Endothelial cell of umbilical vein (primary cell): ENCODE measurements around the gene MED8. TPM values are rescaled to one million over a fixed set of nuclear protein-coding genes. Genes with fewer than 3 reads are reported as not detected.

Experiments
- BruUV-seq: library from RNA; stranded (reverse); fragments of 400-500 nt; replicated peaks from 2 replicates; lab custom pipeline; 2021; lab: Mats Ljungman, UMichigan
- CTCF ChIA-PET: fragments of 300-600, 350-600 bp; sonication (Branson Sonifier 250); formaldehyde crosslinking; loops from one replicate; lab custom pipeline; 2021; ENCODE audit warnings: antibody characterized with exemption, inconsistent platforms; lab: Charles Lee
- POLR2A ChIA-PET: fragments of 300-600, 350-600 bp; sonication (Branson Sonifier 250); formaldehyde crosslinking; loops from one replicate; lab custom pipeline; 2021; ENCODE audit warnings: antibody characterized with exemption, inconsistent platforms; lab: Charles Lee
- DNase-seq: peaks from one replicate; pipeline ENCODE4 v3.0.0-alpha.2; 2011; ENCODE audit warnings: low read depth, low spot score
- FAIRE-seq: peaks from 2 replicates; lab custom pipeline; 2011; peaks lifted over from hg19 to GRCh38; lab: Jason Lieb, UNC
- H2AFZ ChIP-seq: 2 replicates; pipeline ENCODE4 v1.6.0; 2012; ENCODE audit warnings: low read depth, low read length, control low read depth, inconsistent platforms
- H3K27ac ChIP-seq: 2 replicates; pipeline ENCODE4 v1.5.1; 2011; ENCODE audit warnings: low read depth, mild to moderate bottlenecking, control low read depth, low read length, moderate library complexity; ENCODE audit not compliant: insufficient read depth
- H3K27me3 ChIP-seq, 2 experiments: 2 replicates each; pipeline versions ENCODE4 v1.6.0 to v1.6.1; 2011; ENCODE audit warnings: low read length in 2 of 2, mixed read lengths in 1 of 2; ENCODE audit not compliant: control insufficient read depth in 2 of 2, insufficient read depth in 2 of 2
- H3K36me3 ChIP-seq, 2 experiments: 2 replicates in 1 of 2; 3 replicates in 1 of 2; pipeline ENCODE4 v1.5.1; 2011; ENCODE audit warnings: low read length in 2 of 2, mild to moderate bottlenecking in 1 of 2, moderate library complexity in 1 of 2; ENCODE audit not compliant: control insufficient read depth in 2 of 2, insufficient read depth in 2 of 2; ENCODE audit errors: extremely low read depth in 1 of 2
- H3K4me1 ChIP-seq: 3 replicates; pipeline ENCODE4 v1.5.1; 2011; ENCODE audit warnings: mild to moderate bottlenecking, low read length; ENCODE audit not compliant: control insufficient read depth, insufficient read depth; ENCODE audit errors: extremely low read depth
- H3K4me2 ChIP-seq: 2 replicates; pipeline ENCODE4 v1.6.1; 2011; ENCODE audit warnings: low read length, control low read depth, mixed read lengths; ENCODE audit not compliant: insufficient read depth
- H3K4me3 ChIP-seq, 3 experiments: fragments of 200-600 bp in 1 of 3; sonication (generic), shearing (Covaris generic) in 1 of 3; replicated peaks in 1 of 3; 2 replicates each; pipeline ENCODE4 v1.5.1; 2011 to 2016; ENCODE audit warnings: control low read depth in 3 of 3, low read length in 3 of 3, mild to moderate bottlenecking in 2 of 3, inconsistent platforms in 1 of 3, low read depth in 1 of 3, moderate library complexity in 1 of 3; ENCODE audit not compliant: insufficient read depth in 1 of 3
- H3K79me2 ChIP-seq: 2 replicates; pipeline ENCODE4 v1.6.0; 2012; ENCODE audit warnings: low read length, inconsistent platforms; ENCODE audit not compliant: control insufficient read depth, insufficient read depth
- H3K9ac ChIP-seq: replicated peaks from 2 replicates; pipeline ENCODE3; 2011; ENCODE audit warnings: low read length, control low read depth; ENCODE audit not compliant: insufficient read depth; ENCODE audit errors: extremely low read depth
- H3K9me1 ChIP-seq: replicated peaks from 3 replicates; pipeline ENCODE4 v1.6.0; 2011; ENCODE audit warnings: mild to moderate bottlenecking, low read length; ENCODE audit not compliant: control insufficient read depth, insufficient read depth; ENCODE audit errors: extremely low read depth
- H3K9me3 ChIP-seq: replicated peaks from 2 replicates; pipeline ENCODE4 v1.5.1; 2012; ENCODE audit warnings: low read length, inconsistent platforms; ENCODE audit not compliant: control insufficient read depth, insufficient read depth
- H4K20me1 ChIP-seq: replicated peaks from 2 replicates; pipeline ENCODE3; 2011; ENCODE audit warnings: mild to moderate bottlenecking, low read length; ENCODE audit not compliant: control insufficient read depth, insufficient read depth; ENCODE audit errors: extremely low read depth
- CTCF ChIP-seq, 2 donors: IDR thresholded peaks; 1 replicate in 1 of 2; 2 replicates in 1 of 2; pipeline ENCODE4 v1.5.1; 2011; ENCODE audit warnings: low read length in 2 of 2, mild to moderate bottlenecking in 2 of 2, moderate library complexity in 2 of 2, control low read depth in 1 of 2, inconsistent platforms in 1 of 2, low read depth in 1 of 2; ENCODE audit not compliant: insufficient read depth in 1 of 2; ENCODE audit errors: extremely low read depth in 1 of 2
- EZH2 ChIP-seq: IDR thresholded peaks from 2 replicates; pipeline ENCODE4 v1.6.1; 2012; ENCODE audit warnings: borderline replicate concordance, low read depth, mild to moderate bottlenecking, moderate library complexity, low read length, inconsistent platforms; ENCODE audit not compliant: severe bottlenecking
- FOS ChIP-seq: IDR thresholded peaks from 2 replicates; pipeline ENCODE4 v1.6.1; 2011; ENCODE audit warnings: mild to moderate bottlenecking, low read length, moderate library complexity, borderline replicate concordance; ENCODE audit not compliant: insufficient read depth
- POLR2A ChIP-seq: IDR thresholded peaks from 2 replicates; pipeline ENCODE4 v1.6.1; 2012; ENCODE audit warnings: low read depth, mild to moderate bottlenecking, control low read depth, low read length
- dilution Hi-C: fragments of 300-500 bp; cut with MboI; formaldehyde crosslinking; loops from one replicate; pipeline ENCODE4 v1.15.0; 2019; ENCODE audit warnings: low sequenced_read_pairs; ENCODE audit not compliant: extremely low pct_ligation_motif_present
- intact Hi-C: fragments of 100-400 bp; cut with micrococcal nuclease; formaldehyde crosslinking; loops from one replicate; pipeline ENCODE4 v1.10.0; 2022
- polyA plus RNA-seq, 4 experiments: library from polyadenylated mRNA; depleted of rRNA in 3 of 4; stranded (reverse) in 3 of 4; unstranded in 1 of 4; fragments of >200 nt; gene quantifications; 2 replicates each; pipeline versions ENCODE4 v1.2.1 to v1.2.3, GENCODE V29; 2011 to 2012; ENCODE audit warnings: missing spikeins in 1 of 4
- total RNA-seq: library from RNA; stranded (reverse); gene quantifications from 2 replicates; pipeline ENCODE4 v1.2.3, GENCODE V29; 2021
- TF ChIP-seq, protein P1 (sequence below): IDR thresholded peaks from 2 replicates; pipeline ENCODE4 v1.6.1; 2011; ENCODE audit not compliant: insufficient read depth, insufficient read length

MED8 gene
- total and polyA plus RNA-seq, 2 donors (not counting 3 experiments of a cell fraction or from before 2014, with no cell fraction given): 19.6 to 45.6 TPM

GRCh38 chr1:43437031-43437973 is 47.7 kb upstream of the MED8 start:
- ChIA-PET POLR2A (no interaction called here), CTCF (interaction anchor here (0.8 to 1.3 kb wide), 2 partner anchors 11 to 210 kb away, joined by 4 to 6 read pairs; no protein-coding TSS in a partner anchor)
- Histone ChIP-seq H4K20me1 (no peaks in the 10 kb centered on the region), H3K9ac (no peak overlapping the region), H2AFZ (no peak overlapping the region), H3K4me3 (no peak overlapping the region), H3K4me2 (no peak overlapping the region), H3K27me3 (no peaks in the 10 kb centered on the region), H3K79me2 (no peaks in the 10 kb centered on the region), H3K9me3 (no peaks in the 10 kb centered on the region), H3K9me1 (no peaks in the 10 kb centered on the region), H3K4me1 (no peaks in the 10 kb centered on the region), H3K36me3 (peaks cover 0 to 22% of the 10 kb centered on the region in 2 experiments), H3K27ac (no peak overlapping the region)
- no peak for TF ChIP-seq CTCF (IDR thresholded peaks at IDR 0.05; ENCODE audit: extremely low read depth in 1 of 2, insufficient read depth in 1 of 2, low read depth in 1 of 2, low read length in 2 of 2)
- no peak for TF ChIP-seq EZH2
- TF ChIP-seq POLR2A: no peak
- no peak for TF ChIP-seq FOS
- TF ChIP-seq, protein P1, sequence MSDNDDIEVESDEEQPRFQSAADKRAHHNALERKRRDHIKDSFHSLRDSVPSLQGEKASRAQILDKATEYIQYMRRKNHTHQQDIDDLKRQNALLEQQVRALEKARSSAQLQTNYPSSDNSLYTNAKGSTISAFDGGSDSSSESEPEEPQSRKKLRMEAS: no peak
- dilution Hi-C loops: no loop called here
- no TSS peak for BruUV-seq
- FAIRE-seq: no peak
- intact Hi-C loops: no loop called here
- no peak for DNase-seq
